ENCODE results near the gene PDE8A.

DNA sequence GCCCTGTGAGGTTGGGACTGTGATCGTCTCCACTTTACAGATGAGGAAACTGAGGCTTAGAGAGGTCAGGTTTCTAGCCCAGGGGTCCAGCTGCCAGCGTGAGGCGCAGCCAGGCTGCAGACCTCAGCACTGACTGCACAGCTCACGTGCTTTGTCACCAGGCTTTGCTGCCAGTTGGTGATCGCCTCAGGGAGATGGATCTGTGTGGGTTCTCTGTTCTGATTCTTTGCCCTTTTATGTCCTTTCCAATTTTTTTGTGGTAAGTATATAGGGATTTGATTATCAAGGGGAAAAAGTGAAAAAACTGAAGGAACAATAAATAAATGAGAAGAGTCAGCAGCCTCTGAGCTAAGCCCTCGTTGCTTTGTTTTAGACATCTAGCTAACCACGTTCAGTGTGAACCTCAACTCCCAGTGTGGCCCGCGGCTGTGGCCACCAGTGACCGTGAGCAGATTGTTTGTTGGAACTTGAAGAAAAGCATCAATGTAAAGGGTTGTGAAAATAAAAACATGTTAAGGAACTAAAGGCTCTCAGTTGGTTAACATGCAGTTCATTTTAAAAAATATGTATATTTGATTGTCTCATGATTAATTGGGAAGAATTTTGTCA, 117.6 kb downstream of the PDE8A start:
- TF ChIP-seq POLR2A (IDR thresholded peaks at IDR 0.05) = no peak
- TF ChIP-seq, protein P1, sequence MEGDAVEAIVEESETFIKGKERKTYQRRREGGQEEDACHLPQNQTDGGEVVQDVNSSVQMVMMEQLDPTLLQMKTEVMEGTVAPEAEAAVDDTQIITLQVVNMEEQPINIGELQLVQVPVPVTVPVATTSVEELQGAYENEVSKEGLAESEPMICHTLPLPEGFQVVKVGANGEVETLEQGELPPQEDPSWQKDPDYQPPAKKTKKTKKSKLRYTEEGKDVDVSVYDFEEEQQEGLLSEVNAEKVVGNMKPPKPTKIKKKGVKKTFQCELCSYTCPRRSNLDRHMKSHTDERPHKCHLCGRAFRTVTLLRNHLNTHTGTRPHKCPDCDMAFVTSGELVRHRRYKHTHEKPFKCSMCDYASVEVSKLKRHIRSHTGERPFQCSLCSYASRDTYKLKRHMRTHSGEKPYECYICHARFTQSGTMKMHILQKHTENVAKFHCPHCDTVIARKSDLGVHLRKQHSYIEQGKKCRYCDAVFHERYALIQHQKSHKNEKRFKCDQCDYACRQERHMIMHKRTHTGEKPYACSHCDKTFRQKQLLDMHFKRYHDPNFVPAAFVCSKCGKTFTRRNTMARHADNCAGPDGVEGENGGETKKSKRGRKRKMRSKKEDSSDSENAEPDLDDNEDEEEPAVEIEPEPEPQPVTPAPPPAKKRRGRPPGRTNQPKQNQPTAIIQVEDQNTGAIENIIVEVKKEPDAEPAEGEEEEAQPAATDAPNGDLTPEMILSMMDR (IDR thresholded peaks at IDR 0.05) = no peak
